Stomach (tissue), 4 donors: Measurements from ENCODE around the gene MDM4.

Experiments
- EP300 ChIP-seq: sonication (generic); formaldehyde crosslinking; IDR thresholded peaks from one replicate; pipeline ENCODE4 v1.6.1; 2017; ENCODE audit warnings: antibody characterized with exemption
- POLR2A ChIP-seq, 4 donors: fragments of 450-650 bp; IDR thresholded peaks; one replicate each; pipeline ENCODE4 v1.6.1; 2016; ENCODE audit warnings: antibody characterized with exemption in 4 of 4, control low read depth in 2 of 4, mild to moderate bottlenecking in 1 of 4, moderate library complexity in 1 of 4
- POLR2AphosphoS5 ChIP-seq, 3 donors: sonication (generic); formaldehyde crosslinking; IDR thresholded peaks; one replicate each; pipeline ENCODE4 v1.6.1; 2016; ENCODE audit warnings: antibody characterized with exemption in 3 of 3
- TF ChIP-seq, protein P1 (sequence below), 7 experiments: fragments of 450-650 bp in 4 of 7; fragments of 200-600 bp in 3 of 7; sonication (generic) in 3 of 7; IDR thresholded peaks; one replicate each; pipeline ENCODE4 v1.5.1; 2016 to 2019; ENCODE audit warnings: antibody characterized with exemption in 7 of 7, control low read depth in 2 of 7, mild to moderate bottlenecking in 1 of 7

DNA sequence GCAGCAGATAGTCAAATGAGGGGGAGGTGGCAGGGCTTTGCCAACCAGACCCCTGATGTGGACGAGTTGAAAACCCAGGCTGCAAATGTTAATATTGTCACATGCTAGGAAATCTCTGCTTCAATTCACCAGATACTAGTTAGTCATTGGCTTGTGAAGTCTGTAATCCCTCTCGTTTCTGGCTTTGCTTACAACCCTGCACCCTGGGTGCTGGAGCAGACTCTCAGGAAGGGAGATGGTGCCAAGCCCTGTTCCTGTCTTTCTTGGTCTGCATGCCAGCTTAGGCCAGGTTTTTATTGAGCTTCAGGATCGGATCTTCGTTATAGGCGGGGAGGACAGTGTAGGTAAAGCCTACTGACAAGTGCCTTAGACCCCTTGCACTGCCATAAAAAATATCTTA is 53.3 kb downstream of the MDM4 start:
- TF ChIP-seq, protein P1, sequence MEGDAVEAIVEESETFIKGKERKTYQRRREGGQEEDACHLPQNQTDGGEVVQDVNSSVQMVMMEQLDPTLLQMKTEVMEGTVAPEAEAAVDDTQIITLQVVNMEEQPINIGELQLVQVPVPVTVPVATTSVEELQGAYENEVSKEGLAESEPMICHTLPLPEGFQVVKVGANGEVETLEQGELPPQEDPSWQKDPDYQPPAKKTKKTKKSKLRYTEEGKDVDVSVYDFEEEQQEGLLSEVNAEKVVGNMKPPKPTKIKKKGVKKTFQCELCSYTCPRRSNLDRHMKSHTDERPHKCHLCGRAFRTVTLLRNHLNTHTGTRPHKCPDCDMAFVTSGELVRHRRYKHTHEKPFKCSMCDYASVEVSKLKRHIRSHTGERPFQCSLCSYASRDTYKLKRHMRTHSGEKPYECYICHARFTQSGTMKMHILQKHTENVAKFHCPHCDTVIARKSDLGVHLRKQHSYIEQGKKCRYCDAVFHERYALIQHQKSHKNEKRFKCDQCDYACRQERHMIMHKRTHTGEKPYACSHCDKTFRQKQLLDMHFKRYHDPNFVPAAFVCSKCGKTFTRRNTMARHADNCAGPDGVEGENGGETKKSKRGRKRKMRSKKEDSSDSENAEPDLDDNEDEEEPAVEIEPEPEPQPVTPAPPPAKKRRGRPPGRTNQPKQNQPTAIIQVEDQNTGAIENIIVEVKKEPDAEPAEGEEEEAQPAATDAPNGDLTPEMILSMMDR (IDR thresholded peaks at IDR 0.05), result no peak
- TF ChIP-seq EP300 (no peak), POLR2AphosphoS5 (IDR thresholded peaks at IDR 0.05) (no peak), POLR2A (IDR thresholded peaks at IDR 0.05) (no peak)
